HG02642 (cell line): ENCODE data around the gene LCMT1.
"Not testable (repeated sequence)": the region's sequence is repeated elsewhere in the genome, so short reads cannot be mapped to it uniquely, and the experiment has no call there.

ENCODE experiments used
- ATAC-seq: cut with Tn5 transposase; IDR thresholded peaks from one replicate; pipeline ENCODE4 v1.9.1; 2021; ENCODE audit warnings: mild to moderate bottlenecking; ENCODE audit not compliant: unreplicated experiment, poor library complexity

Gene LCMT1

GRCh38 chr16:25093208-25094061, 18.1 kb upstream of the LCMT1 start:
- peak; percentile 78 for ATAC-seq

- ATAC-seq, result no peak
Measured at GRCh38 chr16:25094596-25094995, 16.9 kb upstream of the LCMT1 start.

- no peak for ATAC-seq
Measured at GRCh38 chr16:25095636-25096035, 15.9 kb upstream of the LCMT1 start.

DNA sequence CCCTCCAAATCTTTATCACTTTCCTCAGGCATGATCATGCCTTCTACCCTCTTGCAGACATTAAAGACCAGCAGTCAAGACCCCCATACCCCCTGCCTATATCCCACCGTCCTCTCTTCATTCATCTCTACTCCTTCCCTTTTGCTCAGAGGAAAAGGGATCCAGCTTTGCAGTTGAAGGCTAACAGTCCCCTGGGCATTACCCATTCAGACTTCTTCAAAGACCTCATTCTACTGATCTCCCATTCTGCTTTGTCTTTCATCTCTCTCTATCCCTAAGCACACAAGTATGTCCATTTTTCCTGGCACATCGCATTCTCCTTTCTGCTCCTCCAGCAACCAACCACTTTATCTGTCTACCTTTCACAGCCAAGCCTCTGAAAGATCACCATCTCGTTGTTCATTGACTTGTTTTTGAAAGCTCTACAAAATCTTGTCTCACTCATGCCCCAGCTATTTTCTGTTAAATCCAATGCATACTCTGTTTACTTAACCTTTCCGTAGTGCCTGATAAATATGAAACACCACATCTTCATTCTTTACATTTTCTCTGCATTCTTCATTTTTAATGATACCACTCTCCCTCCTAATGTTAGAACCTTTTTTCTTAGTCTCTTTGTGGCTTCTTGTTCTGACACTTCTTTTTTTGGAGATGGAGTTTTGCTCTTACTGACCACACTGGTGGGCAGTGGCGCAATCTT, 14.1 kb upstream of the LCMT1 start:
- ATAC-seq, result no peak

DNA sequence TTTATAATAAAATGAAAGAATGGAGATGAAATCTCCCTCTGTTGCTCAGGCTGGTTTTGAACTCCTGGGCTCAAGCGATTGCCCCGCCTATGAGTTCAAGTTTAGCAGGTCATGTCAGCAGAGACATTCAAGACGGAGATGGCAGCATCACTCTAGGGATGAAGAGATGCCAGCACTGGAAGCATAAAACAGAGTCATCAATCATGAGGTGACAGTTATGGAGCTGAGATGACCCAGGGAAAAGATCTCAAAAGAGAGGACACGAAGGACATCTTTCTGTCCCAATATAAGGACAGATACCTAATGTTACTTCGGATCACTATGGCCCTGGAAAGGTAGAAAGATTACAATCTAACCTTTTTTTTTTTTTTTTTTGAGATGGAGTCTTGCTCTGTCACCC, 11.0 kb upstream of the LCMT1 start:
- no peak for ATAC-seq

- peak; percentile 48 for ATAC-seq
Measured at GRCh38 chr16:25106567-25107465, 4.7 kb upstream of the LCMT1 start.

DNA sequence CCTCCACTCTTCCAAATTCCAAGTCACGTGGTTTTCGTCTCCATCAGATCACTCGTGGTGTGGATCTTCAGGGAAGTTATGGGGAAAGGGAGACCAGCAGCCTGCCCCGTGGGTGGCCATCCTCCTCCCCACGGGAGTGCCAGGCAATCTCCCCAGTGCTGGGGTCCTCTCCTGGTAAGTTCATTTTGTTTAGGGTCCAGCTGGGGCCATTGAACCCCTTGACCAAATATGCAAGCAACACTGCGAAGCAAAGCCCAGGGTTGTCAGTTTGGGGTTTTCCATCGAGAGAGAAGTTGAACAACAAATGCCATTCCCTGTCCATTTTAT, 4.1 kb upstream of the LCMT1 start:
- ATAC-seq, result no peak

GRCh38 chr16:25108054-25108453, 3.5 kb upstream of the LCMT1 start:
- ATAC-seq, result no peak

- no peak for ATAC-seq
Measured at GRCh38 chr16:25109643-25110042, 1.9 kb upstream of the LCMT1 start.

- no peak for ATAC-seq
Measured at GRCh38 chr16:25110387-25110947, 1.1 kb upstream of the LCMT1 start.

DNA sequence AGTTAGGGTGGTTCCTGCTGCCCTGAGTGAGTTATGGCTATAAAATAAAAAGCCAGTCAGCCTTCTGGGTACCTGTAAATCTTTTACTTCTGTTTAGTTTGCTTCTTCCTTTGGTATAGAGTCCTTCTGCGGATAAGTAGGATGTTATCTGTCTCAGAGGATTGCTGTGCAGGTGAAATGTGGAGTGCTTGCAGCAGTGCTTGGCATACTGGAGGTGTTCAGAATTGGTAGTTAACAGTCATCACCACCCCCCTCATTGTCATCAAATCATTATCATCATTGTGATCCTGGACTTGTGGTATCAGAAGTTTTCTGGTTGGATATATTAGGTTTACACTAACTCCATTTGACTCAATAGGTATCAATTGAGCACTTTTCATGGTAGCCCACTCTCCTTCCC, 2.6 kb downstream of the LCMT1 start:
- no peak for ATAC-seq

- no peak for ATAC-seq
Measured at GRCh38 chr16:25118851-25119578, 7.5 kb downstream of the LCMT1 start.

- ATAC-seq, result no peak
Measured at GRCh38 chr16:25121824-25122600, 10.5 kb downstream of the LCMT1 start.

DNA sequence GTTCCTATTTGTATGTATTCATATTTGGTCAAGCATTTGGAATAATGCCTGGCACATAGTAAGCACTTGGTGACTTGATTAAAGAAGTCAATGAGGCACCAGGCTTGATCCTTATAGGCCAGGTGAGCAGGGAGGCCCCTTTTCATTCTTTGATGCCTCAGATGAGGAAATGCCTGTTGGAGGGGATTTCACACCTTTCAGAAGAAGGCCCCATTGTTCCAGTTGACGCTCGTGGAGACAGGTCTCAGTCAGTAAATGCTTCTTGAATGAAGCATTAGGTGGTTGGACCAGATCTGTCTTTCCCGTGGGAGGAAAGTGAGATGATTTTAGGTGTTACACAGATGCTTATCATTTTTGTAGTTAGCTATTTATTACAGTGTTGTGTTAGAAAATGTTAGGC, 13.0 kb downstream of the LCMT1 start:
- ATAC-seq, result no peak

GRCh38 chr16:25126086-25126666, 14.6 kb downstream of the LCMT1 start:
- not testable (repeated sequence) for ATAC-seq

DNA sequence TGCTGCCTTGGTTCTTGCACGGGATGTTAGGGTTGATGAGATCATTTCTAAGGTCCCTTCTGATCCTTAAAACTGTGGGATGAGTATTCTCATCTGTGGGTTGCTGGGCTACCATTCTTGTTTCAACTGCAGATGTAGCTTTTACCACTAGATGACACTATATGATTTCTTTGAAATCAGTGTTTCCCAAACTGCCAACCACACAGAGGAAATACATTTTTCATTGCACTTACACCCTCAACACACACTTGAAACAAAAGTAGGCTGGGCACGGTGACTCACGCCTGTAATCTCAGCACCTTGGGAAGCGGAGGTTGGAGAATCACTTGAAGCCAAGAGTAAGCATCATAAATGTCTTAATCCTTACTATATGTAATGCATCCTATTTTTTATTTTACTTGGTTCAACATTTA, 15.3 kb downstream of the LCMT1 start:
- ATAC-seq, result no peak

GRCh38 chr16:25132751-25133150, 21.2 kb downstream of the LCMT1 start:
- not testable (repeated sequence) for ATAC-seq

GRCh38 chr16:25134166-25134700, 22.7 kb downstream of the LCMT1 start:
- ATAC-seq, result no peak
